IPS-11a (cell line): ENCODE results near the gene UTP25.

Source experiments
- H3K4me3 ChIP-seq: one replicate; pipeline ENCODE4 v1.5.1; 2013; ENCODE audit warnings: low read depth, low read length, control low read depth

The UTP25 gene

GRCh38 chr1:209838537-209838936, 10.8 kb downstream of the UTP25 start:
- no peak overlapping the region for H3K4me3 ChIP-seq

- no peak overlapping the region for H3K4me3 ChIP-seq
Observed at GRCh38 chr1:209839875-209840546, 12.2 kb downstream of the UTP25 start.

GRCh38 chr1:209840611-209841010, 12.8 kb downstream of the UTP25 start:
- H3K4me3 ChIP-seq, result no peak overlapping the region

- no peak overlapping the region for H3K4me3 ChIP-seq
Observed at GRCh38 chr1:209844695-209845407, 17.1 kb downstream of the UTP25 start.

GRCh38 chr1:209845408-209845725, 17.6 kb downstream of the UTP25 start:
- H3K4me3 ChIP-seq, result no peak overlapping the region

- no peak overlapping the region for H3K4me3 ChIP-seq
Observed at GRCh38 chr1:209849388-209849787, 21.6 kb downstream of the UTP25 start.

GRCh38 chr1:209850342-209850979, 22.7 kb downstream of the UTP25 start:
- H3K4me3 ChIP-seq, result no peak overlapping the region

- no peak overlapping the region for H3K4me3 ChIP-seq
Observed at GRCh38 chr1:209853676-209854075, 25.9 kb downstream of the UTP25 start.

GRCh38 chr1:209854196-209854595, 26.4 kb downstream of the UTP25 start:
- H3K4me3 ChIP-seq, result no peak overlapping the region

GRCh38 chr1:209855006-209855405, 27.2 kb downstream of the UTP25 start:
- no peak overlapping the region for H3K4me3 ChIP-seq

- H3K4me3 ChIP-seq, result no peak overlapping the region
Observed at GRCh38 chr1:209855623-209856022, 27.9 kb downstream of the UTP25 start.

GRCh38 chr1:209858561-209859103, 30.9 kb downstream of the UTP25 start:
- H3K4me3 ChIP-seq, result no peak overlapping the region

GRCh38 chr1:209860293-209860881, 32.6 kb downstream of the UTP25 start:
- no peak overlapping the region for H3K4me3 ChIP-seq

- no peak overlapping the region for H3K4me3 ChIP-seq
Observed at GRCh38 chr1:209861242-209861641, 33.5 kb downstream of the UTP25 start.

- no peak overlapping the region for H3K4me3 ChIP-seq
Observed at GRCh38 chr1:209862391-209863356, 34.9 kb downstream of the UTP25 start.

GRCh38 chr1:209863766-209864485, 36.2 kb downstream of the UTP25 start:
- no peak overlapping the region for H3K4me3 ChIP-seq

GRCh38 chr1:209866201-209866600, 38.4 kb downstream of the UTP25 start:
- H3K4me3 ChIP-seq, result no peak overlapping the region

GRCh38 chr1:209869291-209870149, 41.7 kb downstream of the UTP25 start:
- H3K4me3 ChIP-seq, result no peak overlapping the region
